ENCODE measurements around the gene ZNF385B. TPM values are rescaled to one million over a fixed set of nuclear protein-coding genes. Genes with fewer than 3 reads are reported as not detected.

The ZNF385B gene
- total and polyA plus RNA-seq, 9 donors: 4.8 to 20.9 (median 9.1) TPM

DNA sequence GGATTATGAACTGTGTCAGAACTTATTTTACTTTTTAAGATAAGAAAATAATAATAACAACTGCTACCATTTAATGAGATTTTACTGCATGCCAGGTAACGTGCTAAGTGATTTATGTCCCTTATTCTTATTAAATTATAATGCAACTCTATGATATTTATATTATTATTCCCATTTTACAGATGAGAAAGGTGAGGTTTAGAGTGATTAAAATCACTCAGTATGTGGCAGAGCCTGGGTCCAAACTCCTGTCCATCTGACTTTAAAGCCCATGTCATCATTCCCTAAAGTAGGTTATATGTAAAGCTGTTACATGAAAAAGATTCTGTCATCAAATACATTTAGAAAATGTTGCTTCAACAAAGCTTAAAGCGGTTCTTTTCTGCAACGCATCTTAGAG is 308.0 kb downstream of the ZNF385B start:
- no peaks in the 10 kb centered on the region for H3K36me3 ChIP-seq
- 90 to 94% (median 91%) methylated on average over 3 of the region's 3 CpGs for WGBS, 3 donors
- H3K4me3 ChIP-seq: no peak overlapping the region
- intact Hi-C loops (cut with DNase I): no loop called here
- TF ChIP-seq CTCF (IDR thresholded peaks at IDR 0.05) (no peak), EP300 (IDR thresholded peaks at IDR 0.05) (no peak)
- H3K27me3 ChIP-seq: no peaks in the 10 kb centered on the region
- no peak for DNase-seq
- H3K9me3 ChIP-seq: no peaks in the 10 kb centered on the region
- H3K4me1 ChIP-seq (ENCODE audit: insufficient read depth): no peaks in the 10 kb centered on the region
- no peak overlapping the region for H3K27ac ChIP-seq

DNA sequence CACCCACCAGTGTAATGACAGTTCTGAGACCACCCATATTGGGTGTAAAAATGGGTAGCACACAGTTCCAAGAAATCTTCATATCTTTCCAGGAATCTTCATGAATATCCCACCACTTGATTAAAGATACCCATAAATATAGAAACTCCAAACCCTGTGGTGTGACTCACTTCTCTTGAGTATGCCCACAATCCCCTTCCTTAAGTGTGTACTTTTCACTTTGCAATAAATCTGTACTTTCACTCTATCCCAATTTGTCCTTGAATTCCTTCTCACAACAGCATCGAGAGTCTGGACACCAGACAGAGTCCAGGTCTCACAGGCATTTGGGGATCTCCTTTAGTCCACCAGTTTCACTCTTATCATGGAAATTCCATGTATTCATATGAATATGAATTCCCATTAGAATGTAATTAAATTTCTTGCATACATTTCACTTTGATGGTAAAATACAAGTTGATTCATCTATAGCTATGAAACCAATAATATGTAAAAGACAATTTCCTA is 309.8 kb downstream of the ZNF385B start:
- Histone ChIP-seq H3K27ac (no peak overlapping the region), H3K4me3 (no peak overlapping the region), H3K9me3 (no peaks in the 10 kb centered on the region), H3K4me1 (ENCODE audit: insufficient read depth) (no peaks in the 10 kb centered on the region), H3K27me3 (no peaks in the 10 kb centered on the region), H3K36me3 (no peaks in the 10 kb centered on the region)
- DNase-seq: no peak
- TF ChIP-seq EP300 (IDR thresholded peaks at IDR 0.05): no peak
- TF ChIP-seq CTCF (IDR thresholded peaks at IDR 0.05): no peak
- no peak for TF ChIP-seq POLR2A (IDR thresholded peaks at IDR 0.05)
- WGBS, 3 donors: 19 to 30% (median 24%) methylated on average over 1 of the region's 1 CpG
- intact Hi-C loops (cut with DNase I): no loop called here

DNA sequence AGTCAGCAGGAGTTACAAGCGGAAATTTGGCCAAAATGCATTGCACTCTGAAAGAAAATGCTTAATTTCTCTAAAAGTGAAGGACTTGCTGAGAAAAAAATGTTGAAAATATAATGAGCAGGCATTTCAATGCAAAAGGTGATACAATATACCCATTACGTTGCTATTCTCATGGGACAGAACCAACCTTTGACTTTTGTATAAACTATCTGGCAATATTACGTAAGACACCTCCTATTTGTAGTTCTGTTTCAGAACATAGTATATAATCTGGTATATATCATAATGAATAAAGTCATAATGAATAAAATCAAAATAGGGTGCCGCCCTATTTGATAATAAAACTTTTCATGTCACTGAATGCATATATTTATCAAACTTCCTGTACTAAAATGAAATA is 310.6 kb downstream of the ZNF385B start:
- no peaks in the 10 kb centered on the region for H3K9me3 ChIP-seq
- TF ChIP-seq CTCF (IDR thresholded peaks at IDR 0.05) (no peak), EP300 (IDR thresholded peaks at IDR 0.05) (no peak), POLR2A (IDR thresholded peaks at IDR 0.05) (no peak)
- no peak overlapping the region for H3K4me3 ChIP-seq
- no peaks in the 10 kb centered on the region for H3K27me3 ChIP-seq
- no peak overlapping the region for H3K27ac ChIP-seq
- WGBS, 3 donors: 92 to 93% (median 93%) methylated on average over 4 of the region's 4 CpGs
- no peaks in the 10 kb centered on the region for H3K4me1 ChIP-seq (ENCODE audit: insufficient read depth)
- no peaks in the 10 kb centered on the region for H3K36me3 ChIP-seq
- DNase-seq: no peak
- intact Hi-C loops (cut with DNase I): no loop called here

GRCh38 chr2:179550214-179550613 is 311.2 kb downstream of the ZNF385B start:
- H3K4me1 ChIP-seq (ENCODE audit: insufficient read depth): no peaks in the 10 kb centered on the region
- H3K27me3 ChIP-seq: no peaks in the 10 kb centered on the region
- no peak for DNase-seq
- H3K27ac ChIP-seq: no peak overlapping the region
- no peaks in the 10 kb centered on the region for H3K9me3 ChIP-seq
- H3K36me3 ChIP-seq: no peaks in the 10 kb centered on the region
- WGBS, 3 donors: 95 to 97% (median 97%) methylated on average over 1 of the region's 1 CpG
- no peak overlapping the region for H3K4me3 ChIP-seq
- intact Hi-C loops (cut with DNase I): no loop called here
- no peak for TF ChIP-seq CTCF (IDR thresholded peaks at IDR 0.05)
- TF ChIP-seq EP300 (IDR thresholded peaks at IDR 0.05): no peak
- no peak for TF ChIP-seq POLR2A (IDR thresholded peaks at IDR 0.05)

All from ovary (tissue), 9 donors.